PC-3 (cell line): ENCODE measurements around the gene SIPA1L3. TPM values are rescaled to one million over a fixed set of nuclear protein-coding genes. Genes with fewer than 3 reads are reported as not detected.

ENCODE experiments used
- ATAC-seq: fragments of 200-7000 bp; cut with Tn5 transposase; 2 replicates; pipeline ENCODE4 v1.9.1; 2020; ENCODE audit warnings: mild to moderate bottlenecking, moderate library complexity
- BruUV-seq: library from RNA; stranded (reverse); fragments of 400-500 nt; replicated peaks from 2 replicates; lab custom pipeline; 2021; lab: Mats Ljungman, UMichigan
- CTCF ChIA-PET: fragments of 300-600 bp; sonication (Branson Sonifier 250); formaldehyde crosslinking; loops from one replicate; lab custom pipeline; 2022; ENCODE audit warnings: antibody characterized with exemption; lab: Charles Lee
- POLR2A ChIA-PET: fragments of 300-600 bp; sonication (Branson Sonifier 250); formaldehyde crosslinking; loops from one replicate; lab custom pipeline; 2022; ENCODE audit warnings: antibody characterized with exemption; ENCODE audit not compliant: unreplicated experiment; lab: Charles Lee
- DNase-seq: peaks from one replicate; pipeline ENCODE4 v3.0.0-alpha.2; 2015
- H2AFZ ChIP-seq: fragments of 300-600 bp; sonication (generic); 2 replicates; pipeline ENCODE4 v1.6.0; 2016; ENCODE audit warnings: antibody characterized with exemption, low read length
- H3F3A ChIP-seq: fragments of 300-600 bp; sonication (generic); one replicate; pipeline ENCODE4 v1.6.0; 2017; ENCODE audit warnings: antibody characterized with exemption, low read length, control low read depth, mild to moderate bottlenecking; ENCODE audit not compliant: unreplicated experiment
- H3K27ac ChIP-seq: fragments of 300-600 bp; sonication (generic); 2 replicates; pipeline ENCODE4 v1.5.1; 2016; ENCODE audit warnings: mild to moderate bottlenecking, low read length
- H3K27me3 ChIP-seq: fragments of 300-600 bp; sonication (generic); 2 replicates; pipeline ENCODE4 v1.6.1; 2016; ENCODE audit warnings: low read length, mixed read lengths
- H3K36me3 ChIP-seq: fragments of 300-600 bp; sonication (generic); 2 replicates; pipeline ENCODE4 v1.6.1; 2016; ENCODE audit warnings: low read depth, mixed run types, low read length, mixed read lengths
- H3K4me1 ChIP-seq: fragments of 300-600 bp; sonication (generic); 2 replicates; pipeline ENCODE4 v1.5.1; 2016; ENCODE audit warnings: low read length; ENCODE audit not compliant: insufficient read depth
- H3K4me2 ChIP-seq: fragments of 300-600 bp; sonication (generic); 2 replicates; pipeline ENCODE4 v1.6.0; 2016; ENCODE audit warnings: low read length
- H3K4me3 ChIP-seq: fragments of 300-600 bp; sonication (generic); 2 replicates; pipeline ENCODE4 v1.5.1; 2016; ENCODE audit warnings: mild to moderate bottlenecking, low read length, mixed read lengths
- H3K79me2 ChIP-seq: fragments of 300-600 bp; sonication (generic); 2 replicates; pipeline ENCODE4 v1.6.1; 2017; ENCODE audit warnings: low read length, mixed read lengths
- H3K9ac ChIP-seq: fragments of 300-600 bp; sonication (generic); 2 replicates; pipeline ENCODE4 v1.6.0; 2016; ENCODE audit warnings: mild to moderate bottlenecking, low read length
- H3K9me2 ChIP-seq: fragments of 300-600 bp; sonication (generic); replicated peaks from 2 replicates; pipeline ENCODE4 v1.6.1; 2016; ENCODE audit warnings: mixed run types, low read length, mixed read lengths
- H3K9me3 ChIP-seq: fragments of 300-600 bp; sonication (generic); 2 replicates; pipeline ENCODE4 v1.6.1; 2016; ENCODE audit warnings: low read length, mixed read lengths
- H4K20me1 ChIP-seq: fragments of 300-600 bp; sonication (generic); 2 replicates; pipeline ENCODE4 v1.6.1; 2016; ENCODE audit warnings: low read length, mixed read lengths
- CTCF ChIP-seq: fragments of 300-600 bp; sonication (generic); conservative IDR thresholded peaks from 2 replicates; pipeline ENCODE4 v1.5.1; 2017; ENCODE audit warnings: antibody characterized with exemption, low read depth, mild to moderate bottlenecking, low read length
- EZH2 ChIP-seq: fragments of 300-600 bp; sonication (generic); IDR thresholded peaks from one replicate; pipeline ENCODE4 v1.6.1; 2017; ENCODE audit warnings: antibody characterized with exemption, mild to moderate bottlenecking, low read length; ENCODE audit not compliant: unreplicated experiment
- EZH2phosphoT487 ChIP-seq: fragments of 300-600 bp; sonication (generic); IDR thresholded peaks from 2 replicates; pipeline ENCODE4 v1.6.1; 2018; ENCODE audit warnings: mild to moderate bottlenecking, antibody characterized with exemption, low read length, borderline replicate concordance
- intact Hi-C: fragments of 100-400 bp; cut with micrococcal nuclease; formaldehyde crosslinking; loops from 2 replicates; pipeline ENCODE4 v1.9.0; 2023
- total RNA-seq: library from RNA; depleted of rRNA; stranded (reverse); fragments of >200 nt; gene quantifications from 2 replicates; pipeline ENCODE4 v1.2.3, GENCODE V29; 2014

The SIPA1L3 gene
- total RNA-seq, 1 experiment from 2014 or later, result 38.7 TPM

DNA sequence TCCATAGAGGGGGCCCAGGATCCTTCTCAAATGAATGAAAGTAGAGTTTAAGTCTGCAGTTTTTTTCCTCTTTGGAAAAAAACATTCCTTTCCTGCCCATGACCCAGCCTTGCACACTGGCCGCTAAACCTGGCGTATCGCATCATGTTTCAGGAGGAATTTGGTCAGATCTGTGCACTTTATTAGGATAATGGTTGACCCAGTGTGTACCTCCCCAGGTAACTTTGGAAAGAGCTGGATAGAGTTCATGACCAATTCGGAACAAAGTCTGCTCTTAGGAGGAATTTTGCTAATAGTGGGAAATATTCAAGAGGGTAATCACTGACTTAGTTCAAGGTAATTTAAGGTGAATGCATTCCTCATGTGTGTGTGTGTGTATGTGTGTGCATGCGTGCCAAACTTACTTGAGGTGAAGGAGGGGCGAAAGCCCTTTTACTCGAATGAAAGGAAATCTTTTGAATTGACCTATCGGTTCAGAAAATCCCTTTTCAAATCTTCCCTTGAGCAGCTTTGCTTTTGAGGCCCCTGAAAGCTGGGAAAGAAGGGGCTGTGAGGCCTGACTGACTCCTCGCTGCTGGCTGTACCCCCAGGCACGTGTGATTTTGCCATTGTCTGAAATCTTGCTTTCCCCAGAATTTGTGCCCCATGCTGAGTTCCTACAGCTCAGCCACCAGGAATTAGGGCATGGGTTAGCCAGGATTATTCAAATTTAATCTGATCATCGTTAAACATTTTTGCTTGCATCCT is 46.3 kb downstream of the SIPA1L3 start:
- peaks cover 4% of the 10 kb centered on the region for H3F3A ChIP-seq
- peak overlapping the region; percentile 32 for H3K4me2 ChIP-seq
- H3K4me1 ChIP-seq, result peaks cover 31% of the 10 kb centered on the region
- no peak for TF ChIP-seq EZH2
- TF ChIP-seq EZH2phosphoT487, result no peak
- no peak for TF ChIP-seq CTCF
- ATAC-seq, result peak; percentile 49
- CTCF ChIA-PET, result no interaction called here
- no peaks in the 10 kb centered on the region for H3K27me3 ChIP-seq
- POLR2A ChIA-PET, result interaction anchor here (0.7 to 1.1 kb wide), 2 partner anchors 21 to 40 kb away, joined by 3 read pairs; no protein-coding TSS in a partner anchor
- H2AFZ ChIP-seq, result no peak overlapping the region
- H3K27ac ChIP-seq, result peak overlapping the region; percentile 53
- H4K20me1 ChIP-seq, result peaks cover 7% of the 10 kb centered on the region; the same call in 1 of the 2 replicates
- intact Hi-C loops, result no loop called here
- H3K9me2 ChIP-seq, result no peaks in the 10 kb centered on the region
- H3K79me2 ChIP-seq, result peaks cover 97% of the 10 kb centered on the region
- H3K4me3 ChIP-seq, result no peak overlapping the region
- no TSS peak for BruUV-seq
- peak; percentile 19 for DNase-seq
- 0 out of 2 replicates have a peak overlapping the region, but pooled peaks have one; percentile 10 for H3K9ac ChIP-seq
- H3K36me3 ChIP-seq, result no peaks in the 10 kb centered on the region; the same call in 1 of the 2 replicates
- H3K9me3 ChIP-seq, result no peaks in the 10 kb centered on the region

DNA sequence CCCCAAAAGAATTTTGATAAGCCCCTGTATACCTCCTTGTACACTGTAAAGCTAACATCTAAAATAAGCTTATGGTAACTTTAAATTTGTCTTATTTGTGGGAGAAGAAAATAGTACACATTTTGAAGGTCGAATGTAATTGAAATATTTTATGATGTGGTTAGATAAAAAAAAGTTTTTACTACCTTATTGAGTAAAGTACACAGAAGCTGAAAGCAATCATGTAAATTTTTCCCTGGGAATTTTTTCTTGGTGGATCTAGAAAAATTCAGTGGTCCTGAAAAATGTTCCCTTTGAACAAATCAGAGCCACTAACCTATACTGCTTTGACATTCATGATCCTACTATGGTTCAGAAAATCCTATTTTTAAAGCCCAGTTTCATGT is 46.9 kb downstream of the SIPA1L3 start:
- Histone ChIP-seq H4K20me1 (peaks cover 7% of the 10 kb centered on the region; the same call in 1 of the 2 replicates), H3F3A (peaks cover 4% of the 10 kb centered on the region), H3K27ac (peak overlapping the region; percentile 53), H3K9ac (0 out of 2 replicates have a peak overlapping the region, but pooled peaks have one; percentile 10), H3K4me1 (peaks cover 26% of the 10 kb centered on the region), H3K9me2 (no peaks in the 10 kb centered on the region), H3K36me3 (peaks cover 3% of the 10 kb centered on the region), H3K4me2 (peak overlapping the region; percentile 32; the same call in 1 of the 2 replicates), H3K79me2 (peaks cover 97% of the 10 kb centered on the region), H2AFZ (no peak overlapping the region), H3K27me3 (no peaks in the 10 kb centered on the region), H3K9me3 (no peaks in the 10 kb centered on the region), H3K4me3 (no peak overlapping the region)
- BruUV-seq, result no TSS peak
- DNase-seq, result no peak
- CTCF ChIA-PET, result no interaction called here
- POLR2A ChIA-PET, result interaction anchor here (0.5 to 1.1 kb wide), 3 partner anchors 22 to 434 kb away, joined by 3 read pairs; partner anchors contain the start of gene GGN
- no peak for TF ChIP-seq EZH2phosphoT487
- no peak for TF ChIP-seq CTCF
- no peak for TF ChIP-seq EZH2
- no peak for ATAC-seq
- intact Hi-C loops, result no loop called here
